Stimulated activated CD4-positive, alpha-beta T cell treated with anti-CD3 and anti-CD28 coated beads, Interleukin-12 subunit alpha, Interleukin-12 subunit beta, amount 100 ng/mL, for 4 hours (primary cell): ENCODE data around the gene F10.

ENCODE experiments used
- DNase-seq: peaks from one replicate; pipeline ENCODE4 v3.0.0-alpha.2; 2020

F10 gene

GRCh38 chr13:113176822-113177221 is 54.2 kb downstream of the F10 start:
- no peak for DNase-seq

DNA sequence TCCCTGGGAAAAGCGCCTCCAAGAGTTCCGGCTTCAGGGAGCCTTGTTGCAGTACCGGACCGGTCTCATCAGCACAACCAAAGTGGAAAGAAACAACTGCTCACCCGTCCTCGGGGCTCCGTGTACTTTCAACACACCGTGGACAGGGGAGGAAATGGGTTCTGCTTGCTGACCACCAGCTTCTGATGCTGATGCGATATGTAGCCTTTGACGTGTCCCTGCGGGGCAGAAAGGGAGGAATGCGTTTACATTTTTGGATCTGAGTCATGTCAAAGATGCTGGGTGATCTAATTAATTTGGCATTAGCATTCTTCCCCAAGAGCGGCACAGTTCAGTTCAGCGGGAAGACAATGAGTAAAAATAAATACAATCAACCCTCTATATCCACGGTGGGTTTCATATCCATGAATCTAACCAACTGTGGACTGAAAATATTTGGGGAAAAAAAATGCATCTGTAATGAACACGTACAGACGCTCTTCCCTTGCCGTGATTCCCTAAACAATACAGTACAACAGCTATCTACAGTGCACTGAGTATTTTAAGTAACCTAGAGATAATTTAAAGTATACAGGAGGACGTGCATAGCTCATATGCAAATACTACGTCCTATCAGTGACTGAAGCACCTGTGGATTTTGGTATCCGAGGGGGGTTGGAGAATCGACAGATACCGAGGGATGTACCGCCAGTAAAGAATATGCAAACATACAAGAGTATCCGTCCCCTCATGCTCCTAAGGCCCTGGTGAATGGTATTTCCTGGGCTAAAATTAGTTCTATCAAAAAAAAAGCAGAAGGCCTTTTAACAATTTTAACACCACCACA is 55.7 kb downstream of the F10 start:
- DNase-seq, result no peak

GRCh38 chr13:113178896-113179167 is 56.2 kb downstream of the F10 start:
- DNase-seq, result no peak

- no peak for DNase-seq
These were observed 57.0 kb downstream of the F10 start for GRCh38 chr13:113179374-113180230.

DNA sequence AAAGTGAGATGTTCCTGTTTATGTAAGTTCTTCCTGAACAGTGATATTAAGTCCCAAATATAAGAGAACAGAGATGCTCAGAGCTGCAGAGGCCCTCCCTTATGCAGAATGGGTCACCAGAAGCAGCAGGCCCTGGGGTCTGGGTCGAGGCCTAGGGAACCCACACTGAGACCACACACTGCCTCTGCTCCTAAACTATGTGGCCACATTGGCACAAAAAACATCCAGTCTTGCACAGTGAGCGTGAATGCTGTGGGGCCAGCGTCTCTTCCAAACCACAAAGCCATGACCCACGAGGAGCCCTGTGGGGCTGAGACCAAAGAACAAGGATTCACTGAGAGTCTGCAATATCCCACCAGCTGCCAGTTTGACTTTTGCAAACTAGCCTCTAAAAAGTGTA is 59.4 kb downstream of the F10 start:
- DNase-seq, result no peak

GRCh38 chr13:113183450-113184129 is 61.0 kb downstream of the F10 start:
- no peak for DNase-seq

DNA sequence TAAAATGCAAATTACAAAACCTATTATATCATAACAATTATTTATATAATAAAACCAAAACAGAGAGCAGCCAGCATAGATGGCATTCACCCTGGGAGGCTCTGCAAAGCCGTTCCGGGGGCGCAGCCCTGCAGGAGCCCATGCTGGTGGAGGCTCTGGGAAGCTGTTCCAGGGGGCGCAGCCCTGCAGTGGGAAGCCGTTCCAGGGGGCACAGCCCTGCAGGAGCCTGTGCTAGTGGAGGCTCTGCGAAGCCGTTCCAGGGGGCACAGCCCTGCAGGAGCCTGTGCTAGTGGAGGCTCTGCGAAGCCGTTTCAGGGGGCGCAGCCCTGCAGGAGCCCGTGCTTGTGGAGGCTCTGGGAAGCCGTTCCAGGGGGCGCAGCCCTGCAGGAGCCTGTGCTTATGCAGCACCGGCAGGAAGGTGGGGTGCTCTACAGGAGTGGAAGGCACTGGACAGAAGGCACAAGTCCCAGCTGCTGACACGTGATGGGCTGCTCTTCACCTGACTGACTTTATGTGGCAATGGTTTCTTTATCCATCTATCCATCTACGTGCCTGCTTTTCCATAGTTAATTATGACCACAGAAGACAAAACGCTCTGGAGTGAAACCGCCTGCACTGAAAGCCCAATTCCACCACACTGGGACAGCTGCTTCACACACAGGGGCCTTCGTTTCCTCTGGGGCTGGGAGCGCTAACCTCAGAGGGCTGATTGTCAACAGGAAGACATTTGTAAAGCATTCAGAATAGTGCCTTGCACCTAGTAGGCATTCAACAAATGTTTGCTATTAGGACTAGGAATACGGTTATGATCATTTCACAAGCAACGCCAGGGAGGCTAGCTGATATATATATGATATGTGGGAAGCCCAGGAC is 62.2 kb downstream of the F10 start:
- DNase-seq, result no peak

- DNase-seq, result no peak
These were observed 63.7 kb downstream of the F10 start for GRCh38 chr13:113186061-113186900.

DNA sequence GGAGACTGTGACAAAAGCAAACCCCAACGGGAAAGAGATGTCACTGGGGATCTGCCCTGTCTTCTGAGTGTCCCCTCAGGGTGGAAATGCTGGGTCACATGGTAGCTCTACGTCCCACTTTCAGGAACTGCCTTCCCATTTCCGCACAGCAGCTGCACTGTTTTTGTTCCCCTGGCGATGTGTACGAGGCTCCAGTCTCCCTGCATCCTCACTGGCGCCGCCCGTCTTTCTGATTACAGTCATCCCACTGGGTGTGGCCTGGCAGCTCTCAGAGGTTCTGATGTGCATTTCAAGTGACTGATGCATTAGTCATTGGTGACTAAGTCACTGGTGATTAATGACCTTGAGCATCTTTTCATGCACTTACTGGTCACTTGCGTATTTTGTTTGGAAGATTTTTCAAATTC is 64.7 kb downstream of the F10 start:
- DNase-seq, result peak; percentile 58

- DNase-seq, result no peak
These were observed 65.5 kb downstream of the F10 start for GRCh38 chr13:113187883-113188665.

GRCh38 chr13:113190181-113190580 is 67.6 kb downstream of the F10 start:
- no peak for DNase-seq

DNA sequence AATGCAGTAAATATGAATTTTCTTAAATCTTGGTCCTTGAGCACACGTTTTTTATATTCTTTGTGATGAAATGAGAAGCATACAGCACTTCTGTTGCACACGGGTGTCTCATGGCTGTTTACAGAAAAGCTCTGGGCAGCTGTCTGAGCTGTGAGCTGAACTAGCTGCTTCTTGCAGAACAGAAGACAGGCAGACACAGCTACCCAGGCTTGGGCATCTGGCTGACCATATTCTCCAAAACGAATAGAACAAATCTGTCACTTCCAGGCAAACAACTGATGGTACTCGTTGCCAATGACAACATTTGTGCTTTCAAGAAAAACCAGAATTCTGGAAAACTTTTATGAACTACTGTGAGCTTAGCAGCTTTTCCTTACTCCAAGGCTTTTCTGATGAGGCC is 69.7 kb downstream of the F10 start:
- DNase-seq, result no peak

- DNase-seq, result no peak
These were observed 70.3 kb downstream of the F10 start for GRCh38 chr13:113192902-113193301.

DNA sequence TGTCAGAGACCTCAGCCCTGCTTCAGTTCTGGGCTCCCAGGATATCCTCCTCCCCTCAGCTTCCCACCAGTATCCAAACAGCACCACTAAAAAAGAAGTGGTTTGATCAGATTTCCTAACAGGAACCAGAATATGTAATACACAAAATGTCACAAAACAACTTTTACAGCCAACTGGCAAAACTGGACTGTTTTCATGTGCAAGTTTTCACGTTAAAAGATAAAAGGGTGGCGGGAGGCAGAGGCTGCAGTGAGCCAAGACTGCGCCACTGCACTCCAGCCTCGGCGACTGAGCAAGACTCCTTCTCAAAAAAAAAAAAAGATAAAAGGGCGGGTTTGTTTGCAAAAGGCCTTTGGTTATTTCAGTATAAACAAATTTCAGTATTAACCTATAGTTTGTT is 72.8 kb downstream of the F10 start:
- no peak for DNase-seq

DNA sequence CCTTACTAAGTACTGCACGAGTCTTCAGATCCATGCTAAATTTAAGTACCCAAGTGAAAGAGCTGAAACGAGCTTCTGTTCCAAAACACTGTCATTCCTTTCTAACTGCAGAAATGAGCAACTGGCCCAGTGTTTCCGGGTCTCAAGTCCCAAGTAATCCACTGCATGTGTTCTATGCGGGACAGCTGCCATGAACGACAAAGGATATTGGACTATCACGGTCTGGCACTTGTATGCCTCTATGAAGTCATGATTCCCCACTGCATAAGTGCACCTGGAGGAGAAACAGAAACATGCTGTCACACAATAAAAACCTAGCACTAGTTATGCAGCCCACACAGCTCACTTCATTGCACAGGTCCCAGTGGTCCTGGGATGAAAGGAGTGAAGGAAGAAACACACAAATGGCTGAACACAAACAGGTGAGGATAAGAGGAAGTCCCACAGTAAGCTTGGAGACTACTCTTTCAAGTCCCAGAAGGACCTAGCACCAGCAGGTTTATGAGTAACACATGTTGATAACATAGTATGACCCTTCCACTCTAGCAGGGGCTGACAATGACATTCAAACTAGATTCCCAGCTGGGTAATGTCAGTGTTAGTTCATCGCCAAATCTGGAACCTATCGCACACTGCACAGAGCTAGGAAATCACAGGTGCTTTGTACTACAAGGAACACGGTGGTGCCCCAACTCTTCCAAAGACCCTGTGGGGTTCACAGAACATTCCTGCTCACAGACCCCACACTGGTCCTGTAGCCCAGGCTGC is 74.6 kb downstream of the F10 start:
- DNase-seq, result no peak
